ENCODE results near the gene SMYD3. TPM values are rescaled to one million over a fixed set of nuclear protein-coding genes. Genes with fewer than 3 reads are reported as not detected.

Gene SMYD3
- total and polyA plus RNA-seq, 10 of the 15 experiments (the other 5 are each of a cell fraction or from before 2014, with no cell fraction given) = 18.3 to 54.0 (median 24.8) TPM

DNA sequence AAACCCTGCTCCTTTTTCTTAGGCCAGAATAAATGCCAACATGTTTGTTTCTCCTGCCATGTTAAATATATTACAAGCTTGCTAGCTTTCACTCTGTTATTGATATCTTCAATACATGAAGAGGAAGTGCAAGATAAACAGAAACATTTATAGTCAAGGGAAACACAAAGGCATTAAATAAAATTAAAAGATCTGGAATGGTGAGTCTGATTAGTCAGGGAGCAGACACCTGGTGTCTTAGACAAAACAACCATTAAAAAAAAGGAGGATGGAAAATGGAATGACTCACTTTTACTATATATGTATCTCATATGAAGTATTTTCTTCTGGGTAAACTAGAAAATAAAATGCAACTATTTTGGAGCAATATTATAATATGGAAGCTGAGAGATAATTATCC is 123.3 kb downstream of the SMYD3 start:
- TF ChIP-seq SREBF1 (IDR thresholded peaks at IDR 0.05; ENCODE audit: low read length) = no peak
- TF ChIP-seq RAD21 (IDR thresholded peaks at IDR 0.05; ENCODE audit: insufficient read depth, low read depth, low read length) = no peak
- no peak for TF ChIP-seq ZNF622 (IDR thresholded peaks at IDR 0.05)
- no peak for TF ChIP-seq IKZF2 (IDR thresholded peaks at IDR 0.05)
- no peak for TF ChIP-seq E4F1 (IDR thresholded peaks at IDR 0.05; ENCODE audit: borderline replicate concordance, partially characterized antibody)
- TF ChIP-seq MXI1 (IDR thresholded peaks at IDR 0.05; ENCODE audit: low read depth, low read length) = no peak
- TF ChIP-seq BCL3 (IDR thresholded peaks at IDR 0.05; ENCODE audit: borderline replicate concordance, insufficient read depth, low read depth, low read length, poor library complexity, severe bottlenecking) = no peak
- no peak for TF ChIP-seq NFYB (IDR thresholded peaks at IDR 0.05; ENCODE audit: insufficient read depth, low read depth, low read length)
- no peak for TF ChIP-seq NR2F1 (conservative IDR thresholded peaks at IDR 0.05)
- no peak for TF ChIP-seq YBX1 (IDR thresholded peaks at IDR 0.05)
- Histone ChIP-seq H3K27me3 (replicated peaks in 1 of 2; ENCODE audit: control insufficient read depth in 2 of 2, insufficient read depth in 2 of 2, low read length in 1 of 2) (no peaks in the 10 kb centered on the region), H2AFZ (ENCODE audit: control insufficient read depth, low read depth, low read length) (no peak overlapping the region), H3K36me3 (ENCODE audit: control insufficient read depth in 2 of 2, insufficient read depth in 2 of 2, low read length in 1 of 2) (no peaks in the 10 kb centered on the region), H3K4me1 (ENCODE audit: control insufficient read depth, insufficient read depth, low read length) (no peaks in the 10 kb centered on the region), H3K9me3 (replicated peaks; ENCODE audit: control insufficient read depth, insufficient read depth, low read length) (no peaks in the 10 kb centered on the region), H3K4me3 (no peak overlapping the region), H3K4me2 (ENCODE audit: control insufficient read depth, insufficient read depth) (no peak overlapping the region), H4K20me1 (ENCODE audit: control insufficient read depth, insufficient read depth) (no peaks in the 10 kb centered on the region), H3K9ac (ENCODE audit: control insufficient read depth, insufficient read depth, low read length) (no peak overlapping the region), H3K27ac (ENCODE audit: control insufficient read depth, insufficient read depth) (no peak overlapping the region), H3K79me2 (ENCODE audit: control insufficient read depth, insufficient read depth, low read length) (no peaks in the 10 kb centered on the region)
- DNase-seq (ENCODE audit: low read depth, low spot score) = no peak
- intact Hi-C loops (cut with micrococcal nuclease; ENCODE audit: unreplicated experiment) (no loop called here), in situ Hi-C loops (cut with MboI) (no loop called here)
- FAIRE-seq = no peak
- ChIA-PET POLR2A (no interaction called here), RAD21 (ENCODE audit: unreplicated experiment) (no interaction called here), CTCF (interaction anchor here (1.5 kb wide), 1 partner anchor 10 kb away, joined by 4 read pairs; no protein-coding TSS in a partner anchor), SMC1A (ENCODE audit: uncharacterized antibody, unreplicated experiment) (no interaction called here)
- no TSS peak for BruUV-seq (replicated peaks)
- no peak for ATAC-seq
